HepG2 (cell line): ENCODE results near the gene TMEM97. TPM values are rescaled to one million over a fixed set of nuclear protein-coding genes. Genes with fewer than 3 reads are reported as not detected.

Source experiments
- ADNP ChIP-seq: sonication (generic); formaldehyde crosslinking; IDR thresholded peaks from 2 replicates; pipeline ENCODE4 v1.4.0; 2020; ENCODE audit warnings: missing genetic modification reagents
- ARNTL ChIP-seq: sonication (generic); formaldehyde crosslinking; IDR thresholded peaks from 2 replicates; pipeline ENCODE4 v1.4.0; 2020; ENCODE audit warnings: mild to moderate bottlenecking, missing genetic modification reagents
- EEA1 ChIP-seq: sonication (generic); formaldehyde crosslinking; IDR thresholded peaks from 2 replicates; pipeline ENCODE4 v1.5.1; 2020; ENCODE audit warnings: mild to moderate bottlenecking, missing genetic modification reagents, borderline replicate concordance
- FLYWCH1 ChIP-seq: sonication (generic); formaldehyde crosslinking; IDR thresholded peaks from 2 replicates; pipeline ENCODE4 v1.8.1; 2023; ENCODE audit warnings: mild to moderate bottlenecking, missing genetic modification reagents
- GTF2F1 ChIP-seq: fragments of 150-350 bp; IDR thresholded peaks from 2 replicates; pipeline ENCODE4 v1.6.1; 2014; ENCODE audit warnings: low read length
- HDAC1 ChIP-seq: sonication (generic); formaldehyde crosslinking; IDR thresholded peaks from 2 replicates; pipeline ENCODE4 v1.5.1; 2020; ENCODE audit warnings: mild to moderate bottlenecking, missing genetic modification reagents
- NR1H2 ChIP-seq: sonication (generic); formaldehyde crosslinking; IDR thresholded peaks from 2 replicates; pipeline ENCODE4 v1.8.1; 2022; ENCODE audit warnings: low read depth, missing genetic modification reagents, borderline replicate concordance
- POLR2A ChIP-seq, 2 experiments: IDR thresholded peaks; 2 replicates each; pipeline ENCODE4 v1.6.1; 2011; ENCODE audit warnings: low read depth in 2 of 2, low read length in 2 of 2, mild to moderate bottlenecking in 1 of 2, moderate library complexity in 1 of 2; ENCODE audit not compliant: insufficient read depth in 1 of 2
- RFX3 ChIP-seq: IDR thresholded peaks from 2 replicates; pipeline ENCODE4 v1.6.1; 2016; ENCODE audit warnings: missing biosample characterization, missing genetic modification reagents
- TBX2 ChIP-seq: sonication (generic); formaldehyde crosslinking; IDR thresholded peaks from 2 replicates; pipeline ENCODE4 v1.5.0; 2020; ENCODE audit warnings: missing genetic modification reagents, mild to moderate bottlenecking, borderline replicate concordance
- ZFP37 ChIP-seq: sonication (generic); formaldehyde crosslinking; IDR thresholded peaks from 2 replicates; pipeline ENCODE4 v1.4.0; 2020; ENCODE audit warnings: missing genetic modification reagents, borderline replicate concordance
- ZMAT3 ChIP-seq: sonication (generic); formaldehyde crosslinking; conservative IDR thresholded peaks from 2 replicates; pipeline ENCODE4 v1.7.0; 2021; ENCODE audit warnings: missing genetic modification reagents
- ZNF124 ChIP-seq: sonication (generic); formaldehyde crosslinking; IDR thresholded peaks from 2 replicates; pipeline ENCODE4 v1.4.0; 2020; ENCODE audit warnings: missing genetic modification reagents
- ZNF17 ChIP-seq: sonication (generic); formaldehyde crosslinking; IDR thresholded peaks from 2 replicates; pipeline ENCODE4 v1.5.0; 2020; ENCODE audit warnings: mild to moderate bottlenecking, missing genetic modification reagents
- ZNF180 ChIP-seq: sonication (generic); formaldehyde crosslinking; IDR thresholded peaks from 2 replicates; pipeline ENCODE4 v1.4.0; 2020; ENCODE audit warnings: low read depth, missing genetic modification reagents, borderline replicate concordance
- ZNF253 ChIP-seq: sonication (generic); formaldehyde crosslinking; IDR thresholded peaks from 2 replicates; pipeline ENCODE4 v1.8.0; 2022; ENCODE audit warnings: mild to moderate bottlenecking, missing genetic modification reagents, borderline replicate concordance
- ZNF614 ChIP-seq: IDR thresholded peaks from 2 replicates; pipeline ENCODE4 v1.6.1; 2018; ENCODE audit warnings: missing biosample characterization, missing genetic modification reagents, inconsistent platforms, borderline replicate concordance
- ZNF816 ChIP-seq: sonication (generic); formaldehyde crosslinking; IDR thresholded peaks from 2 replicates; pipeline ENCODE4 v1.8.0; 2022; ENCODE audit warnings: missing genetic modification reagents, mild to moderate bottlenecking, borderline replicate concordance
- polyA plus RNA-seq, 8 experiments: library from polyadenylated mRNA; depleted of rRNA in 3 of 8; stranded (reverse) in 7 of 8; unstranded in 1 of 8; fragments of >200 nt; fragmentation: Illumina TruSeq in 4 of 8; extraction: Trizol in 4 of 8; gene quantifications; 2 replicates each; pipeline versions ENCODE4 v1.2.1 to v1.2.3, GENCODE V29; 2011 to 2016; ENCODE audit warnings: low read depth in 4 of 8, missing spikeins in 1 of 8, mixed read lengths in 1 of 8; ENCODE audit not compliant: insufficient read depth in 1 of 8
- total RNA-seq, 5 experiments: library from RNA; depleted of rRNA; stranded (reverse); fragments of >200 nt; fragmentation: Illumina TruSeq; extraction: Trizol; gene quantifications; 2 replicates each; pipeline ENCODE4 v1.2.3, GENCODE V29; 2016; ENCODE audit warnings: low read depth in 1 of 5
- TF ChIP-seq, protein P1 (sequence below), 2 experiments: fragments of 450-650 bp in 1 of 2; sonication (generic) in 1 of 2; formaldehyde crosslinking in 1 of 2; IDR thresholded peaks; 2 replicates each; pipeline versions ENCODE4 v1.6.1 to v1.8.0; 2016 to 2022; ENCODE audit warnings: antibody characterized with exemption in 1 of 2, mild to moderate bottlenecking in 1 of 2, missing genetic modification reagents in 1 of 2
- TF ChIP-seq, protein P2 (sequence below): sonication (generic); formaldehyde crosslinking; IDR thresholded peaks from 2 replicates; pipeline ENCODE4 v1.5.1; 2020; ENCODE audit warnings: mild to moderate bottlenecking, missing genetic modification reagents, moderate library complexity

TMEM97 gene
- total and polyA plus RNA-seq, 2 of the 13 experiments (the other 11 are each of a cell fraction or from before 2014, with no cell fraction given): 69.6 to 137 TPM

DNA sequence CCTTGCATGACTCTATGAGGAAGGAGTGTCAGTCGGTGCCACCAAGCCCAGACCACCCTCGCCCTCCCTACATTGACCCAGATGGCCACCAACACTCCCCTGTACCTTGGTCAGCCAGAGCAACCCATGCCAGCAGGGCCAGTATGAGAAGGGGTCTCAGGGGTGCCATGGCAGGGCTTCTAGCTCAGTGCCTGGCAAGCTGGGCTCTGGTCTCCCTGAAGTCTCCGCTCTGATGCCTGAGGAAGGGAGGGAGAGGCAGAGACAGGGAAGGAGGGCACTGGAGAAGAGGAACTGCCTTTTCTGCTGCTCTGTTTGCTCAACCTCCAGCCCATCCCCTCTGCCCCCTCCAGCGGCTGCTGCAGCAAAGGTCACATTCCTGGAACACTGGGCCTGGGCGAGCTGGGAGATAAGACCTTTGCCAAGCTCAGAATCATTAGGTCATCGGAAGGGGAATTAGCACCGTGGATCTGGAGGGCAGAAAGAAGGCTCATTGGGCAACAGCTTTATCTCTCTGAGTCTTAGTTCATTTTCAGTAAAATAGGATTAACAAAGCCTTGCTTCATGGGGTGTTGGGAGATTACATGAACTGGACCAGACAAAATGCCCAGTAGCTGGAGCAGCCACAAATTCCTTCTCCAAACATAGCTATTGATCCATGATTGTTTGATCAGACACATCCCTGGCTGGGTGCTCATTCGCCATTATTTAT is 51.2 kb downstream of the TMEM97 start, which contains the start of gene VTN (continued):
- TF ChIP-seq TBX2 (CRISPR knock-in tag) (peak; percentile 95), ZNF614 (CRISPR knock-in tag) (peak; percentile 79), EEA1 (no peak), NR1H2 (CRISPR knock-in tag) (0 out of 2 replicates have a peak, but pooled peaks have one; percentile 34), ZNF180 (CRISPR knock-in tag) (no peak), RFX3 (no peak), ZNF17 (CRISPR knock-in tag) (no peak), ADNP (CRISPR knock-in tag) (no peak), ZNF124 (peak; percentile 49; the same call in 1 of the 2 replicates), HDAC1 (CRISPR knock-in tag) (peak; percentile 84), FLYWCH1 (CRISPR knock-in tag) (no peak), ARNTL (CRISPR knock-in tag) (0 out of 2 replicates have a peak, but pooled peaks have one; percentile 49), POLR2A (IDR thresholded peaks at IDR 0.05; ENCODE audit: insufficient read depth in 1 of 2, low read depth in 2 of 2, low read length in 2 of 2) (peak; percentile 52 to 82; a peak in 3 of 4 replicates), ZNF816 (CRISPR knock-in tag) (no peak), GTF2F1 (no peak), ZMAT3 (no peak), ZNF253 (CRISPR knock-in tag) (0 out of 2 replicates have a peak, but pooled peaks have one; percentile 29), ZFP37 (CRISPR knock-in tag) (0 out of 2 replicates have a peak, but pooled peaks have one; percentile 29)
- TF ChIP-seq, protein P1, sequence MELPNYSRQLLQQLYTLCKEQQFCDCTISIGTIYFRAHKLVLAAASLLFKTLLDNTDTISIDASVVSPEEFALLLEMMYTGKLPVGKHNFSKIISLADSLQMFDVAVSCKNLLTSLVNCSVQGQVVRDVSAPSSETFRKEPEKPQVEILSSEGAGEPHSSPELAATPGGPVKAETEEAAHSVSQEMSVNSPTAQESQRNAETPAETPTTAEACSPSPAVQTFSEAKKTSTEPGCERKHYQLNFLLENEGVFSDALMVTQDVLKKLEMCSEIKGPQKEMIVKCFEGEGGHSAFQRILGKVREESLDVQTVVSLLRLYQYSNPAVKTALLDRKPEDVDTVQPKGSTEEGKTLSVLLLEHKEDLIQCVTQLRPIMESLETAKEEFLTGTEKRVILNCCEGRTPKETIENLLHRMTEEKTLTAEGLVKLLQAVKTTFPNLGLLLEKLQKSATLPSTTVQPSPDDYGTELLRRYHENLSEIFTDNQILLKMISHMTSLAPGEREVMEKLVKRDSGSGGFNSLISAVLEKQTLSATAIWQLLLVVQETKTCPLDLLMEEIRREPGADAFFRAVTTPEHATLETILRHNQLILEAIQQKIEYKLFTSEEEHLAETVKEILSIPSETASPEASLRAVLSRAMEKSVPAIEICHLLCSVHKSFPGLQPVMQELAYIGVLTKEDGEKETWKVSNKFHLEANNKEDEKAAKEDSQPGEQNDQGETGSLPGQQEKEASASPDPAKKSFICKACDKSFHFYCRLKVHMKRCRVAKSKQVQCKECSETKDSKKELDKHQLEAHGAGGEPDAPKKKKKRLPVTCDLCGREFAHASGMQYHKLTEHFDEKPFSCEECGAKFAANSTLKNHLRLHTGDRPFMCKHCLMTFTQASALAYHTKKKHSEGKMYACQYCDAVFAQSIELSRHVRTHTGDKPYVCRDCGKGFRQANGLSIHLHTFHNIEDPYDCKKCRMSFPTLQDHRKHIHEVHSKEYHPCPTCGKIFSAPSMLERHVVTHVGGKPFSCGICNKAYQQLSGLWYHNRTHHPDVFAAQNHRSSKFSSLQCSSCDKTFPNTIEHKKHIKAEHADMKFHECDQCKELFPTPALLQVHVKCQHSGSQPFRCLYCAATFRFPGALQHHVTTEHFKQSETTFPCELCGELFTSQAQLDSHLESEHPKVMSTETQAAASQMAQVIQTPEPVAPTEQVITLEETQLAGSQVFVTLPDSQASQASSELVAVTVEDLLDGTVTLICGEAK (IDR thresholded peaks at IDR 0.05): no peak
- TF ChIP-seq, protein P1 (CRISPR knock-in tag; IDR thresholded peaks at IDR 0.05): peak; percentile 45; the same call in 1 of the 2 replicates
- TF ChIP-seq, protein P2, sequence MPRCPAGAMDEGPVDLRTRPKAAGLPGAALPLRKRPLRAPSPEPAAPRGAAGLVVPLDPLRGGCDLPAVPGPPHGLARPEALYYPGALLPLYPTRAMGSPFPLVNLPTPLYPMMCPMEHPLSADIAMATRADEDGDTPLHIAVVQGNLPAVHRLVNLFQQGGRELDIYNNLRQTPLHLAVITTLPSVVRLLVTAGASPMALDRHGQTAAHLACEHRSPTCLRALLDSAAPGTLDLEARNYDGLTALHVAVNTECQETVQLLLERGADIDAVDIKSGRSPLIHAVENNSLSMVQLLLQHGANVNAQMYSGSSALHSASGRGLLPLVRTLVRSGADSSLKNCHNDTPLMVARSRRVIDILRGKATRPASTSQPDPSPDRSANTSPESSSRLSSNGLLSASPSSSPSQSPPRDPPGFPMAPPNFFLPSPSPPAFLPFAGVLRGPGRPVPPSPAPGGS (CRISPR knock-in tag): 0 out of 2 replicates have a peak, but pooled peaks have one; percentile 22
